ENCODE results near the gene NOD2. TPM values are rescaled to one million over a fixed set of nuclear protein-coding genes. Genes with fewer than 3 reads are reported as not detected.

NOD2 gene
- total RNA-seq, 1 experiment from 2014 or later = 0.17 TPM

DNA sequence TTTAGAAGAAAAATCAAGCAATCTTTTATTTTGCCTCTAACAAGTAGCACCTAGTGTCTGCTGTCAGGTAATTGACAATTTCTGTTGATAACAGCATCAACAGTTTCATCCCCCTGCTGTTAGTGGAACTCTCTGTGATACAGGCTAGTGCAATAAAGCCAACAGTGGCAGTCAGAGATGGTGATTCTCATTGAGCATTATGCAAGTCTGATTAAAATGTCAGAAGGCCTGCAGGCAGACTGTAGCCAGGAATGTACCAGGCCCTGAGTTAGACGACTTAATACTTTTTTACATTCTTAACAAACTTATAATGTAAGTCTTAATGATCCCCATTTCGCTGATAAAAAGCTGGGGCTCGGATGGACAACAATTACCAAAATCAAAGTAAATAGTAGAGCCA is 63.1 kb downstream of the NOD2 start:
- WGBS (ENCODE audit: extremely low coverage, insufficient read length, low lambda C conversion rate) = no CpG with 5 or more reads among the region's 3 CpGs
- H3K79me1 ChIP-seq (ENCODE audit: insufficient read depth, low read depth, low read length, poor library complexity, severe bottlenecking) = no peaks in the 10 kb centered on the region

More for the DNA sequence above, 63.1 kb downstream of the NOD2 start:
- no peak for DNase-seq
- no peak overlapping the region for H3K4me2 ChIP-seq (ENCODE audit: insufficient read depth, insufficient read length, low read length)
- no peaks in the 10 kb centered on the region for H4K20me1 ChIP-seq (ENCODE audit: control insufficient read depth, insufficient read depth, insufficient read length)
- H3K18ac ChIP-seq (ENCODE audit: insufficient read length, low read depth, low read length) = no peak overlapping the region
- no peaks in the 10 kb centered on the region for H3K9me3 ChIP-seq (ENCODE audit: control insufficient read depth, low read depth, low read length)
- no peak overlapping the region for H3K56ac ChIP-seq (ENCODE audit: insufficient read length, low read depth, low read length)
- no peak overlapping the region for H4K8ac ChIP-seq (replicated peaks; ENCODE audit: insufficient read length, low read depth, low read length)
- no peak overlapping the region for H3K9ac ChIP-seq (ENCODE audit: extremely low read depth, insufficient read length, low read length)
- Mint-ChIP-seq H3K4me3 (no peak overlapping the region), H3K36me3 (ENCODE audit: insufficient read depth in 1 of 3, low read depth in 3 of 3) (peaks cover 4 to 12% (median 7%) of the 10 kb centered on the region in 3 experiments), H3K9me3 (no peaks in the 10 kb centered on the region), H3K27ac (no peak overlapping the region), H3K27me3 (ENCODE audit: low read depth) (no peaks in the 10 kb centered on the region), H3K4me1 (peaks cover 0 to 3% of the 10 kb centered on the region in 2 experiments)
- H3K4ac ChIP-seq (ENCODE audit: low read depth, low read length) = no peak overlapping the region
- H3T11ph ChIP-seq (ENCODE audit: low read length) = no peak overlapping the region
- no peak overlapping the region for H2BK5ac ChIP-seq (ENCODE audit: insufficient read length, low read length)
- no peaks in the 10 kb centered on the region for H3K4me1 ChIP-seq (ENCODE audit: insufficient read depth, low read length)
- H3K27me3 ChIP-seq (ENCODE audit: insufficient read depth, low read length) = no peaks in the 10 kb centered on the region
- H2BK120ac ChIP-seq (ENCODE audit: low read depth, low read length, poor library complexity, severe bottlenecking) = no peak overlapping the region
- no peaks in the 10 kb centered on the region for H3K23me2 ChIP-seq (ENCODE audit: insufficient read length, low read depth, low read length, poor library complexity, severe bottlenecking)
- no peak overlapping the region for H4K91ac ChIP-seq (ENCODE audit: insufficient read length, low read depth, low read length)
- H3K27ac ChIP-seq (ENCODE audit: insufficient read length, low read depth, low read length) = no peak overlapping the region
- H2BK20ac ChIP-seq (ENCODE audit: low read depth, low read length, poor library complexity, severe bottlenecking) = no peak overlapping the region
- H2AK5ac ChIP-seq (ENCODE audit: insufficient read length, low read length) = no peak overlapping the region
- no peak overlapping the region for H2BK12ac ChIP-seq (ENCODE audit: insufficient read length, low read depth, low read length)
- no peak overlapping the region for H2BK15ac ChIP-seq (ENCODE audit: low read depth, low read length)
- no peak overlapping the region for H3K14ac ChIP-seq (ENCODE audit: insufficient read depth, low read length)
- H3K23ac ChIP-seq (ENCODE audit: insufficient read length, low read depth, low read length) = no peak overlapping the region
- no peaks in the 10 kb centered on the region for H3K79me2 ChIP-seq (ENCODE audit: insufficient read depth, low read length)
- H2AFZ ChIP-seq (ENCODE audit: low read length) = no peak overlapping the region
- TF ChIP-seq CTCF (conservative IDR thresholded peaks at IDR 0.05) = no peak
- H4K5ac ChIP-seq (ENCODE audit: insufficient read length, low read depth, low read length) = no peak overlapping the region

All from H9 (cell line).